Mammary epithelial cell (primary cell): ENCODE measurements around the gene TXNRD1.

Experiments
- CTCF ChIP-seq, 2 donors: IDR thresholded peaks in 1 of 2; conservative IDR thresholded peaks in 1 of 2; 2 replicates each; pipeline ENCODE4 v1.5.1; 2011 to 2012; ENCODE audit warnings: inconsistent platforms in 2 of 2, low read length in 2 of 2, mild to moderate bottlenecking in 2 of 2, control low read depth in 1 of 2, low read depth in 1 of 2; ENCODE audit not compliant: insufficient read depth in 1 of 2; ENCODE audit errors: extremely low read depth in 1 of 2
- EZH2 ChIP-seq: IDR thresholded peaks from 2 replicates; pipeline ENCODE4 v1.6.1; 2012; ENCODE audit warnings: low read length, inconsistent platforms, borderline replicate concordance

- TF ChIP-seq CTCF (conservative IDR thresholded peaks at IDR 0.05 in 1 of 2, IDR thresholded peaks at IDR 0.05 in 1 of 2; ENCODE audit: extremely low read depth in 1 of 2, insufficient read depth in 1 of 2, low read depth in 1 of 2, low read length in 2 of 2) (no peak), EZH2 (no peak)
Measured at GRCh38 chr12:104234926-104235499, 19.4 kb downstream of the TXNRD1 start.
